IPS-18c (cell line): ENCODE measurements around the gene LAMP2.

ENCODE experiments used
- H3K4me3 ChIP-seq: 2 replicates; pipeline ENCODE4 v1.7.0; 2013; ENCODE audit warnings: low read depth, mild to moderate bottlenecking, low read length, moderate library complexity; ENCODE audit not compliant: insufficient read depth
- H3K9me3 ChIP-seq: one replicate; pipeline ENCODE4 v1.6.1; 2013; ENCODE audit warnings: mild to moderate bottlenecking, low read length, moderate library complexity; ENCODE audit not compliant: control insufficient read depth, insufficient read depth

The LAMP2 gene

DNA sequence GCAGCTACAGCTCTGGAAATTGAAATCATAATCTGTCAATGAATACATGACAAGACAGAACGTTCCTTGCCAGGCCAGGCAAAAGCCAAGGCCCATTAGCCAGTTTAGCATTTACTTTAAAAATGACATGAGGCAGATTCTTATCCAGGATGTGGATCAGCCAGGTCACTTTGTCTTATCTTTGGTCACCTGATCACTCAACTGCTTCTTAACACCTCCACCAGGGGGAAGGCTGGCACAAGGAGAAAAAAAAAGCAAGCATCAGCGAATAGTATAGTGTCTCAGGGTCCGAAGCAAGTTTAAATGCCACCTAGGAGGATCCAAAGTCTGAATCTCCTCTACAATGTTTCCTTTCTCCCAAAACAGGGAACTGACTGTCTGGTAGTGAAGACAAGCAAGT, 88.4 kb downstream of the LAMP2 start:
- no peak overlapping the region for H3K4me3 ChIP-seq
- no peaks in the 10 kb centered on the region for H3K9me3 ChIP-seq

DNA sequence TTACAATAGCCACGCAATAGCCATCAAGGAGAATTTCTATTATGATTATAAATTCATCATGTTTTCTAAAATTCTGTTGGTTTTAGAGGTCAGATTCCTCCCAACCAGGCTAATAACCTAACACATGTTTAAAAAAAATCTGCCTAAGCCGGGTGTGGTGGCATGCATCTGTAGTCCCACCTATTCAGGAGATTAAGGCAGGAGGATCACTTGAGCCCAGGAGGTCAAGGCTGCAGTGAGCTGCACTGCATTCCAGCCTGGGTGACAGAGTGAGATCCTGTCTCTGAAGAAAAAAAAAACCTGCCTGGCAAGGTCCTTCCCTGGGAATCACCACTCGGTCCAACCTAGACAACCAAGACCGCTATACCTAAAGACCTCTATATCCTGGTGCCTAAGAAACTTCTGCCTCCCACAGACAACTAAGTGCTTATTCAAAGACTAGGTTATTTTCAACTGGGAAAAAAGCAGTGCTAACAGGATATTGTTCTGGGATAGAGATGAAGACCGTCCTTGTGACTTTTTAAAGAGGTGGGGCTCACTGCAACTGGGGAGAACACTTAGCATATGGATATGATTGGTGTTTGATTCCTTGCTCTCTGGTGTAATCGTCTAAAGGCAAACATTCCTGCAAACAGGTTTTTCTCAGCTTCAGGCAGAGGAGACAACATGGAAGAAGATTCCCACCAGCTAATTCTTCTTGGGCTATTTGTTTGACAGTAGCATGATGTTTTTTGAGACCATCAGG, 89.0 kb downstream of the LAMP2 start:
- H3K4me3 ChIP-seq = no peak overlapping the region
- H3K9me3 ChIP-seq = no peaks in the 10 kb centered on the region

DNA sequence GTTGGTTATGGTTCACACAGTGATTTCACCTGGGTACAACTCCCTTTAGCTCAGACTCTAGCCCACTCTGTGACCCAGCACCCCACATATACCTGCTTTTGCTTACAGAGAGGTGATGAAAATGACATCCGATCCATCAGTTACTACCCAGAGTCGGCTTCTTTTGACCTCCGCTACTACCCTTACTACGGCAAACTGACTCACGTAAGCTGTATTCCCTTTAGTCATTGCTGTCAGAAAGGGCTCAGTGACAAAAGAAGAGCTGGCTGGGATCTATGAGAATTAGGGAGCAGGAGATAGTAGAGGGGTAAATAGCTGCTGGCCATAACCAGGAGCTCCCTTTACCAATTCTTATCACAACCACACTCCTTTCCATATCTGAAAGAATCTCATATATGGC, 90.5 kb downstream of the LAMP2 start:
- Histone ChIP-seq H3K4me3 (no peak overlapping the region), H3K9me3 (no peaks in the 10 kb centered on the region)
